ENCODE data around the gene CRTC2.
"Not testable (repeated sequence)": the region's sequence is repeated elsewhere in the genome, so short reads cannot be mapped to it uniquely, and the experiment has no call there.

The CRTC2 gene

GRCh38 chr1:153906396-153906795 is 52.0 kb downstream of the CRTC2 start (continued):
- TF ChIP-seq TCF4 (CRISPR knock-in tag; IDR thresholded peaks at IDR 0.05; ENCODE audit: borderline replicate concordance) (no peak), ZNF565 (CRISPR knock-in tag; conservative IDR thresholded peaks at IDR 0.05; ENCODE audit: low read depth) (no peak), OSR1 (CRISPR knock-in tag; IDR thresholded peaks at IDR 0.05) (no peak), ARNTL (CRISPR knock-in tag; IDR thresholded peaks at IDR 0.05; ENCODE audit: borderline replicate concordance, low read depth) (no peak), TOX (CRISPR knock-in tag; IDR thresholded peaks at IDR 0.05; ENCODE audit: borderline replicate concordance) (no peak)

DNA sequence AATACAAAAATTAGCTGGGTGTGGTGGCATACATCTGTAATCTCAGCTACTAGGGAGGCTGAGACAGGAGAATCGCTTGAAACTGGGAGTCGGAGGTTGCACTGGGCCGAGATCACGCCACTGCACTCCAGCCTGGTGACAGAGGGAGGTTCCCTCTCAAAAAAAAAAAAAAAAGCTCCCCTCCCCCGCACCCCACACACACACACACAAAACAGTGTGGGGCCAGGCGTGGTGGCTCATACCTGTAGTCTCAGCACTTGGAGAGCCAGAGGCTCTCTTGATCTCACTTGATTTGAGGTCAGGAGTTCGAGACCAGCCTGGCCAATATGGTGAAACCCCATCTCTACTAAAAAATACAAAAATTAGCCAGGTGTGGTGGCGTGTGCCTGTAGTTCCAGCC is 52.5 kb downstream of the CRTC2 start:
- not testable (repeated sequence) for ATAC-seq

DNA sequence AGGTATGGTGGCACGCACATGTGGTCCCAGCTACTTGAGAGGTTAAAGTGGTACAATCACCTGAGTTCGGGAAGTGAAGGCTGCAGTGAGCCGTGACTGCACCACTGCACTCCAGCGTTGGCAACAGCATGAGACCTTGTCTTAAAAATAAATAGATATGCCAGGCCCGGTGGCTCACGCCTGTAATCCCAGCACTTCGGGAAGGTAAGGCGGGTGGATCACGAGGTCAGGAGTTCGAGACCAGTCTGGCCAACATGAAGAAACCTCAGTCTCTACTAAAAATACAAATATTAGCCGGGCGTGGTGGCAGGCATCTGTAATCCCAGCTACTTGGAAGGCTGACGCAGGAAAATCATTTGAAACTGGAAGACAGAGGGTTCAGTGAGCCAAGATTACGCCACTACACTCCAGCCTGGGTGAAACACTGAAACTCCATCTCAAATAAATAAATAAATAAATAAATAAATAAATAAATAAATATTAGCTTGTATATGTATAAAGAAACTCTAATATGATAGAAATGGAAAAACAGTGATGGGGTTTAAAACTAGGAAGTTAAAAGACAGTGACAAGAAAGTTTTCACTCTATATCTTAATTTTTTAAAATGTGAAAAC is 54.5 kb downstream of the CRTC2 start:
- TF ChIP-seq ZFP30 (CRISPR knock-in tag; IDR thresholded peaks at IDR 0.05) (no peak), ARNTL (CRISPR knock-in tag; IDR thresholded peaks at IDR 0.05; ENCODE audit: borderline replicate concordance, low read depth) (no peak)
- no peak for ATAC-seq

DNA sequence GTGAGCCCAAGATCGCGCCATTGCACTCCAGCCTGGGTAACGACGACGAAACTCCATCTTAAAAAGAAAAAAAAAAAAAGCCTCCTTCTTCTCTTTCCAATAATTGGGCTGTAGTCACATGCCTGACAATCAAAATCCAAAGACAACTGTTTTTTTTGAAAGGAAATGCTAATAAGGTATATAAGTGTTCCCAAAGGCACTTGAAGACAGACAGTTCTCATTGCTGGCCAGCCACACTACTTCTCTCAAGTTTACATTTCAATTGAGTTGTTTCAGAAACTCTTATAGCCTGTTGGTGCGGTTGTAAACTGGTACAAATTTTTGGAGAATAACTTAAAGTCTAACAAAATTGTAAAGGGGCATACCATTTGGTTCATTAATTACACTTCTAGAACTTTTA is 58.9 kb downstream of the CRTC2 start:
- ATAC-seq, result no peak
- no peak for TF ChIP-seq ZFP30 (CRISPR knock-in tag; IDR thresholded peaks at IDR 0.05)
- TF ChIP-seq PATZ1 (CRISPR knock-in tag; IDR thresholded peaks at IDR 0.05; ENCODE audit: borderline replicate concordance), result no peak
- TF ChIP-seq OSR1 (CRISPR knock-in tag; IDR thresholded peaks at IDR 0.05), result no peak
- no peak for TF ChIP-seq ZNF565 (CRISPR knock-in tag; conservative IDR thresholded peaks at IDR 0.05; ENCODE audit: low read depth)
- no peak for TF ChIP-seq GLIS3 (CRISPR knock-in tag; IDR thresholded peaks at IDR 0.05)
- TF ChIP-seq RARB (CRISPR knock-in tag; IDR thresholded peaks at IDR 0.05), result no peak
- TF ChIP-seq, protein P1, sequence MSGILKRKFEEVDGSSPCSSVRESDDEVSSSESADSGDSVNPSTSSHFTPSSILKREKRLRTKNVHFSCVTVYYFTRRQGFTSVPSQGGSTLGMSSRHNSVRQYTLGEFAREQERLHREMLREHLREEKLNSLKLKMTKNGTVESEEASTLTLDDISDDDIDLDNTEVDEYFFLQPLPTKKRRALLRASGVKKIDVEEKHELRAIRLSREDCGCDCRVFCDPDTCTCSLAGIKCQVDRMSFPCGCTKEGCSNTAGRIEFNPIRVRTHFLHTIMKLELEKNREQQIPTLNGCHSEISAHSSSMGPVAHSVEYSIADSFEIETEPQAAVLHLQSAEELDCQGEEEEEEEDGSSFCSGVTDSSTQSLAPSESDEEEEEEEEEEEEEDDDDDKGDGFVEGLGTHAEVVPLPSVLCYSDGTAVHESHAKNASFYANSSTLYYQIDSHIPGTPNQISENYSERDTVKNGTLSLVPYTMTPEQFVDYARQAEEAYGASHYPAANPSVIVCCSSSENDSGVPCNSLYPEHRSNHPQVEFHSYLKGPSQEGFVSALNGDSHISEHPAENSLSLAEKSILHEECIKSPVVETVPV (CRISPR knock-in tag; IDR thresholded peaks at IDR 0.05), result no peak
- no peak for TF ChIP-seq CSDC2 (CRISPR knock-in tag; IDR thresholded peaks at IDR 0.05)
- no peak for TF ChIP-seq ZFP3 (CRISPR knock-in tag; IDR thresholded peaks at IDR 0.05)
- TF ChIP-seq ARNTL (CRISPR knock-in tag; IDR thresholded peaks at IDR 0.05; ENCODE audit: borderline replicate concordance, low read depth), result no peak
